GM13977 (cell line): Measurements from ENCODE around the gene SLC25A11.

ENCODE experiments used
- DNase-seq: peaks from one replicate; pipeline ENCODE4 v3.0.0; 2012; ENCODE audit warnings: low spot score
- CTCF ChIP-seq: IDR thresholded peaks from 2 replicates; pipeline ENCODE4 v1.5.1; 2012; ENCODE audit warnings: mild to moderate bottlenecking, control low read depth; ENCODE audit not compliant: insufficient read depth; ENCODE audit errors: extremely low read depth, missing control alignments
- in situ Hi-C: fragments of 300-500 bp; cut with MboI; formaldehyde crosslinking; loops from one replicate; pipeline ENCODE4 v1.12.0; 2022; ENCODE audit warnings: low sequenced_read_pairs, low pct_unique_long_range_greater_than_20kb, mixed read lengths, inconsistent platforms; ENCODE audit not compliant: unreplicated experiment

SLC25A11 gene

GRCh38 chr17:4945176-4945943 is 5.5 kb upstream of the SLC25A11 start:
- TF ChIP-seq CTCF = no peak
- in situ Hi-C loops = no loop called here
- peak; percentile 81 for DNase-seq

GRCh38 chr17:4944554-4945175 is 4.8 kb upstream of the SLC25A11 start:
- in situ Hi-C loops = no loop called here
- no peak for TF ChIP-seq CTCF
- peak; percentile 15 for DNase-seq

- no peak for TF ChIP-seq CTCF
- DNase-seq = peak; percentile 56
- in situ Hi-C loops = no loop called here
Measured at GRCh38 chr17:4944163-4944553, 4.3 kb upstream of the SLC25A11 start.

- no peak for TF ChIP-seq CTCF
- DNase-seq = no peak
- in situ Hi-C loops = no loop called here
Measured at GRCh38 chr17:4942760-4943508, 3.1 kb upstream of the SLC25A11 start.

- in situ Hi-C loops = no loop called here
- no peak for TF ChIP-seq CTCF
- DNase-seq = no peak
Measured at GRCh38 chr17:4941319-4941610, 1.4 kb upstream of the SLC25A11 start.

GRCh38 chr17:4940555-4941318 is 891 bp upstream of the SLC25A11 start:
- DNase-seq = peak; percentile 11
- in situ Hi-C loops = no loop called here
- TF ChIP-seq CTCF = no peak
